ENCODE measurements around the gene ANKMY2. TPM values are rescaled to one million over a fixed set of nuclear protein-coding genes. Genes with fewer than 3 reads are reported as not detected.

The ANKMY2 gene
- polyA plus RNA-seq, 1 donor from 2014 or later, result 94.7 TPM

DNA sequence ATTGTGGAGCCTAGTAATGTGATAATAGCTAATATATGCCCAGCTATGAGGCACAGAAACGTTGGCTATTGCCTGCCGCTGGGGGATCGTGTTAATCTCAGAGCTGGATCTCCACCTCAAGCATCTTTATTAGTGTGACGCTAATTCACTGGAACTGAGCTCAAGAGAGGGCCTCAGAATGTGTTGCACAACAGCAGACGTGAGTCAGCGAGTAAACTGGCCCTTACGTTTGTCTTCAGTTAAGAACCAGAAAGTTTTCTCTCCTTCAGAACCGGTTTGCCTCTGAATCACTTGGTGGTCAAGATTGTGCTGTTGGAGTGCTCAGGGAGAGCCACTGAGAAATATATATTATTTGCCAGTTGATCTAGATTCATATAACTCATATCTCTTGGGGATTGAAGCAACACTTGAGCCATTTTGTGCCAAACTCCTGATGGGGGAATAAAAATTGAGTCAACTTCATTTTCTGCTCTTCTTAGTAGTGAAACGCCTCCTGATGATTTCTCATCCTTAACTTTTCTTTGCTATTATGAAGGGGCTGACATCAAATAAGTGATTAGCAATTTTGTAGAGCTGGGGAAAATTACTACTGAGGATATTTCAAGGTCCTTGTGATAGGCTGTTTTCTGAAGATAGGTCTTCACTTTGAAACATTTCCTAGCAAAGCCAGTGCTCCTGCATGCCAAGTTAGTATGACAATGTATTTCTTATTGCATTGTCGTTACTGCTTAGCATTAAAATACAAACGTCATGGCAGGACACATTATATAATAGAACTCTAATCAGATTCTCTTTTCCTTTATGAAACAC, 22.7 kb upstream of the ANKMY2 start:
- Histone ChIP-seq H3K9ac (ENCODE audit: low read length) (no peak overlapping the region), H3K4me2 (ENCODE audit: low read length) (no peak overlapping the region), H2AFZ (ENCODE audit: low read depth, low read length) (no peak overlapping the region), H3K79me2 (replicated peaks; ENCODE audit: insufficient read depth, low read length) (peaks cover 10% of the 10 kb centered on the region), H4K20me1 (ENCODE audit: insufficient read depth) (no peaks in the 10 kb centered on the region), H3F3A (ENCODE audit: insufficient read depth, low read length, poor library complexity, severe bottlenecking) (no peaks in the 10 kb centered on the region), H3K4me3 (ENCODE audit: low read length) (no peak overlapping the region), H3K9me2 (ENCODE audit: insufficient read depth, low read length) (no peaks in the 10 kb centered on the region), H3K27ac (ENCODE audit: low read length) (no peak overlapping the region), H3K36me3 (ENCODE audit: insufficient read depth, low read length) (no peaks in the 10 kb centered on the region), H3K27me3 (ENCODE audit: insufficient read depth, low read depth, low read length) (no peaks in the 10 kb centered on the region), H3K9me3 (ENCODE audit: low read length) (no peaks in the 10 kb centered on the region)
- TF ChIP-seq RAD21 (conservative IDR thresholded peaks at IDR 0.05) (no peak), SMC3 (conservative IDR thresholded peaks at IDR 0.05; ENCODE audit: poor library complexity) (no peak), EP300 (conservative IDR thresholded peaks at IDR 0.05; ENCODE audit: poor library complexity, severe bottlenecking) (no peak)
- TF ChIP-seq, protein P1, sequence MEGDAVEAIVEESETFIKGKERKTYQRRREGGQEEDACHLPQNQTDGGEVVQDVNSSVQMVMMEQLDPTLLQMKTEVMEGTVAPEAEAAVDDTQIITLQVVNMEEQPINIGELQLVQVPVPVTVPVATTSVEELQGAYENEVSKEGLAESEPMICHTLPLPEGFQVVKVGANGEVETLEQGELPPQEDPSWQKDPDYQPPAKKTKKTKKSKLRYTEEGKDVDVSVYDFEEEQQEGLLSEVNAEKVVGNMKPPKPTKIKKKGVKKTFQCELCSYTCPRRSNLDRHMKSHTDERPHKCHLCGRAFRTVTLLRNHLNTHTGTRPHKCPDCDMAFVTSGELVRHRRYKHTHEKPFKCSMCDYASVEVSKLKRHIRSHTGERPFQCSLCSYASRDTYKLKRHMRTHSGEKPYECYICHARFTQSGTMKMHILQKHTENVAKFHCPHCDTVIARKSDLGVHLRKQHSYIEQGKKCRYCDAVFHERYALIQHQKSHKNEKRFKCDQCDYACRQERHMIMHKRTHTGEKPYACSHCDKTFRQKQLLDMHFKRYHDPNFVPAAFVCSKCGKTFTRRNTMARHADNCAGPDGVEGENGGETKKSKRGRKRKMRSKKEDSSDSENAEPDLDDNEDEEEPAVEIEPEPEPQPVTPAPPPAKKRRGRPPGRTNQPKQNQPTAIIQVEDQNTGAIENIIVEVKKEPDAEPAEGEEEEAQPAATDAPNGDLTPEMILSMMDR (IDR thresholded peaks at IDR 0.05; ENCODE audit: poor library complexity, severe bottlenecking), result no peak

DNA sequence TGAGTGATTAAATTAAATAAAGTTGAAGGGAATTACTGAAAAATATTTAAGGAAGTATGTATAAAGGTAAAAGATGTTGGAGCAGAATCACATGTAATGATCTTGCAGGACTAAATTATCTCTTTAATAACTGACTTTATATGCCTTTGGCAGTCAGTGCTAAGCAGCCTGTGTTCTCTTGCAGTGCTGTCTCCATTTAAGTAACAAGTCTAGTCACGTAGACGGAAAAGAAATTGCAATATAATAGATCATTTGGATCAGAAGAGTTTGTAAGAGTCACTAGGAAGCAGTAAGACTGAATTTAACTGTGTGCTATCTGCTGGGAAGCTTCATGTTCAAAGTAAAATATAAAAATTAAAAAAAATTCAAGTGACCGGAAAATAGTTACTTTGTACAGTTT, 21.8 kb upstream of the ANKMY2 start:
- H3K36me3 ChIP-seq (ENCODE audit: insufficient read depth, low read length), result no peaks in the 10 kb centered on the region
- no peak overlapping the region for H3K27ac ChIP-seq (ENCODE audit: low read length)
- H3K9me3 ChIP-seq (ENCODE audit: low read length), result no peaks in the 10 kb centered on the region
- H3F3A ChIP-seq (ENCODE audit: insufficient read depth, low read length, poor library complexity, severe bottlenecking), result no peaks in the 10 kb centered on the region
- no peak overlapping the region for H3K9ac ChIP-seq (ENCODE audit: low read length)
- H3K9me2 ChIP-seq (ENCODE audit: insufficient read depth, low read length), result no peaks in the 10 kb centered on the region
- H2AFZ ChIP-seq (ENCODE audit: low read depth, low read length), result no peak overlapping the region
- no peak overlapping the region for H3K4me2 ChIP-seq (ENCODE audit: low read length)
- H3K79me2 ChIP-seq (replicated peaks; ENCODE audit: insufficient read depth, low read length), result peaks cover 15% of the 10 kb centered on the region
- no peak for TF ChIP-seq TAF1 (IDR thresholded peaks at IDR 0.05; ENCODE audit: low read depth)
- TF ChIP-seq, protein P1 (IDR thresholded peaks at IDR 0.05; ENCODE audit: poor library complexity, severe bottlenecking), result no peak
- no peak for TF ChIP-seq RAD21 (conservative IDR thresholded peaks at IDR 0.05)
- no peak for TF ChIP-seq MXI1 (conservative IDR thresholded peaks at IDR 0.05; ENCODE audit: poor library complexity, severe bottlenecking)
- no peak for TF ChIP-seq EP300 (conservative IDR thresholded peaks at IDR 0.05; ENCODE audit: poor library complexity, severe bottlenecking)
- no peak for TF ChIP-seq EZH2 (IDR thresholded peaks at IDR 0.05; ENCODE audit: borderline replicate concordance, insufficient read depth, low read length, poor library complexity, severe bottlenecking)
- no peak for TF ChIP-seq SMC3 (conservative IDR thresholded peaks at IDR 0.05; ENCODE audit: poor library complexity)
- TF ChIP-seq, protein P2, sequence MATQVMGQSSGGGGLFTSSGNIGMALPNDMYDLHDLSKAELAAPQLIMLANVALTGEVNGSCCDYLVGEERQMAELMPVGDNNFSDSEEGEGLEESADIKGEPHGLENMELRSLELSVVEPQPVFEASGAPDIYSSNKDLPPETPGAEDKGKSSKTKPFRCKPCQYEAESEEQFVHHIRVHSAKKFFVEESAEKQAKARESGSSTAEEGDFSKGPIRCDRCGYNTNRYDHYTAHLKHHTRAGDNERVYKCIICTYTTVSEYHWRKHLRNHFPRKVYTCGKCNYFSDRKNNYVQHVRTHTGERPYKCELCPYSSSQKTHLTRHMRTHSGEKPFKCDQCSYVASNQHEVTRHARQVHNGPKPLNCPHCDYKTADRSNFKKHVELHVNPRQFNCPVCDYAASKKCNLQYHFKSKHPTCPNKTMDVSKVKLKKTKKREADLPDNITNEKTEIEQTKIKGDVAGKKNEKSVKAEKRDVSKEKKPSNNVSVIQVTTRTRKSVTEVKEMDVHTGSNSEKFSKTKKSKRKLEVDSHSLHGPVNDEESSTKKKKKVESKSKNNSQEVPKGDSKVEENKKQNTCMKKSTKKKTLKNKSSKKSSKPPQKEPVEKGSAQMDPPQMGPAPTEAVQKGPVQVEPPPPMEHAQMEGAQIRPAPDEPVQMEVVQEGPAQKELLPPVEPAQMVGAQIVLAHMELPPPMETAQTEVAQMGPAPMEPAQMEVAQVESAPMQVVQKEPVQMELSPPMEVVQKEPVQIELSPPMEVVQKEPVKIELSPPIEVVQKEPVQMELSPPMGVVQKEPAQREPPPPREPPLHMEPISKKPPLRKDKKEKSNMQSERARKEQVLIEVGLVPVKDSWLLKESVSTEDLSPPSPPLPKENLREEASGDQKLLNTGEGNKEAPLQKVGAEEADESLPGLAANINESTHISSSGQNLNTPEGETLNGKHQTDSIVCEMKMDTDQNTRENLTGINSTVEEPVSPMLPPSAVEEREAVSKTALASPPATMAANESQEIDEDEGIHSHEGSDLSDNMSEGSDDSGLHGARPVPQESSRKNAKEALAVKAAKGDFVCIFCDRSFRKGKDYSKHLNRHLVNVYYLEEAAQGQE (IDR thresholded peaks at IDR 0.05; ENCODE audit: borderline replicate concordance), result no peak
- no peak for TF ChIP-seq POLR2AphosphoS5 (IDR thresholded peaks at IDR 0.05)
- H3K27me3 ChIP-seq (ENCODE audit: insufficient read depth, low read depth, low read length), result no peaks in the 10 kb centered on the region
- H4K20me1 ChIP-seq (ENCODE audit: insufficient read depth), result no peaks in the 10 kb centered on the region
- no peak overlapping the region for H3K4me3 ChIP-seq (ENCODE audit: low read length)
